ENCODE data around the gene AASDH.

Gene AASDH

DNA sequence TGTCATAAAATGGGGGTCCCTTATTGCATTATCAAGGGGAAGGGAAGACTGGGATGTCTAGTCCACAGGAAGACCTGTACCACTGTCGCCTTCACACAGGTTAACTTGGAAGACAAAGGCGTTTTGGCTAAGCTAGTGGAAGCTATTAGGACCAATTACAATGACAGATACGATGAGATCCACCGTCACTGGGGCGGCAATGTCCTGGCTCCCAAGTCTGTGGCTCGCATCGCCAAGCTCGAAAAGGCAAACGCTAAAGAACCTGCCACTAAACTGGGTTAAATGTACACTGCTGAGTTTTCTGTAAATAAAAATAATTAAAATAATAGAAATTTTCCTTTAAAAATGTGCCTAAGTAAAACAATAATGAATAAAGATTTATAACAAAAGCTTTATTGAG, 30.6 kb downstream of the AASDH start:
- no peak for TF ChIP-seq CTCF (conservative IDR thresholded peaks at IDR 0.05; ENCODE audit: low read depth)
- H3K27ac ChIP-seq: no peak overlapping the region
- ChIA-PET POLR2A (ENCODE audit: low non-redundant PET) (no interaction called here), CTCF (interaction anchor here (0.7 kb wide), 1 partner anchor 317 kb away, joined by 3 read pairs; no protein-coding TSS in a partner anchor)
- no peak for DNase-seq (ENCODE audit: low spot score)

DNA sequence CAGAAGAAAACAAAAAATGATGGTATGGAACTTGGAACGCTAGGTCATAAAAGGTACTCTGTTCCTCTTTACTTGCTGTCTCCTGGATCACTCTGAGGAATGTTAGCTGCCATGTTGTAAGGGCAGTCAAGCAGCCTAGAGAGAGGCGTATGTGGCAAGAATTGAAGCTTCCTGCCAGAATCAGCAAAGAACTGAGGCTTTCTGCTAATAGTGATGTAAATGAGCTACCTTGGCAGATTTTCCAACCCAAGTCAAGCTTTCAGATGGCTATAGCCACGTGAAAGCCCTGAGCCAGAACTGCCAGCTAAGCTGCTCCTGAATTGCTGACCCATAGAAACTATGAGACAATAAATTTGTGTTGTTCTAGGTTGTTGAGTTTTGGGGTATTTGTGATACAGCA, 38.7 kb downstream of the AASDH start:
- CTCF ChIA-PET: interaction anchor here (0.7 kb wide), 1 partner anchor 338 kb away, joined by 3 read pairs; no protein-coding TSS in a partner anchor
- POLR2A ChIA-PET (ENCODE audit: low non-redundant PET): no interaction called here
- DNase-seq (ENCODE audit: low spot score): no peak
- no peak for TF ChIP-seq CTCF (conservative IDR thresholded peaks at IDR 0.05; ENCODE audit: low read depth)
- no peak overlapping the region for H3K27ac ChIP-seq

GRCh38 chr4:56345458-56345857, 41.8 kb downstream of the AASDH start:
- no peak overlapping the region for H3K27ac ChIP-seq
- CTCF ChIA-PET: interaction anchor here (0.9 kb wide), 1 partner anchor 425 kb away, joined by 4 read pairs; no protein-coding TSS in a partner anchor
- no peak for DNase-seq (ENCODE audit: low spot score)
- TF ChIP-seq CTCF (conservative IDR thresholded peaks at IDR 0.05; ENCODE audit: low read depth): no peak
- POLR2A ChIA-PET (ENCODE audit: low non-redundant PET): no interaction called here

GRCh38 chr4:56342746-56343145, 44.5 kb downstream of the AASDH start:
- POLR2A ChIA-PET (ENCODE audit: low non-redundant PET): no interaction called here

DNA sequence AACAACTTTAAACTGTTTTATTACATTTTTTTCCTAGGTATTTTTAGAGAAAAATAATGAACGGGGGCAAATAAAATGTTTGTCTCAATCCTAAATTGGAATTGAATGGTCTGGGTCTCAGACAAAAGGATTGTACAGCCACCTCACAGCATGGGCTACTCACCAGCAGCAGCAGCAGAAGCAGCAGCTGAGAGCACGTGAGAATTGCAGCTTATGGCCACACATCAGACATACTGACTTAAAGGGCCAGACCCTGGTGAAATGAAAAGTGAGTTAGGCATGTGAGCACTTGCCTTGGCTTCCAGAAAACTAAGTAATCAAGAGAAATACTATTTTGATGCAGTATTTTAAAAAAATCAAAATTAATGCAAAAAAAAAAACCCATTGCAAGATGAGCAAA, 56.6 kb downstream of the AASDH start:
- CTCF ChIA-PET: no interaction called here
- no peak for DNase-seq (ENCODE audit: low spot score)
- POLR2A ChIA-PET (ENCODE audit: low non-redundant PET): no interaction called here
- no peak overlapping the region for H3K27ac ChIP-seq
- TF ChIP-seq CTCF (conservative IDR thresholded peaks at IDR 0.05; ENCODE audit: low read depth): no peak

More at GRCh38 chr4:56342746-56343145, 44.5 kb downstream of the AASDH start:
- TF ChIP-seq CTCF (conservative IDR thresholded peaks at IDR 0.05; ENCODE audit: low read depth): no peak
- DNase-seq (ENCODE audit: low spot score): no peak
- CTCF ChIA-PET: no interaction called here
- no peak overlapping the region for H3K27ac ChIP-seq

GRCh38 chr4:56326363-56326762, 60.9 kb downstream of the AASDH start:
- ChIA-PET POLR2A (ENCODE audit: low non-redundant PET) (no interaction called here), CTCF (no interaction called here)
- H3K27ac ChIP-seq: no peak overlapping the region
- DNase-seq (ENCODE audit: low spot score): peak; percentile 13
- TF ChIP-seq CTCF (conservative IDR thresholded peaks at IDR 0.05; ENCODE audit: low read depth): no peak

All from RWPE1 (cell line).